K562 (cell line): Measurements from ENCODE around the gene PLK1. TPM values are rescaled to one million over a fixed set of nuclear protein-coding genes. Genes with fewer than 3 reads are reported as not detected.

Experiments
- AFF4 ChIP-seq: sonication (generic); formaldehyde crosslinking; IDR thresholded peaks from 2 replicates; pipeline ENCODE4 v1.8.0; 2023; ENCODE audit warnings: mild to moderate bottlenecking, missing genetic modification reagents
- ATF2 ChIP-seq: sonication (generic); formaldehyde crosslinking; IDR thresholded peaks from 2 replicates; pipeline ENCODE4 v1.8.1; 2022; ENCODE audit warnings: missing genetic modification reagents
- CTBP1 ChIP-seq: fragments of 450-650 bp; IDR thresholded peaks from 2 replicates; pipeline ENCODE4 v1.6.1; 2016; ENCODE audit warnings: borderline replicate concordance
- DACH1 ChIP-seq: fragments of 450-650 bp; IDR thresholded peaks from 2 replicates; pipeline ENCODE4 v1.6.1; 2018; ENCODE audit not compliant: partially characterized antibody
- FOSL1 ChIP-seq: fragments of 200-800 bp; sonication (Bioruptor generic); conservative IDR thresholded peaks from 2 replicates; pipeline ENCODE4 v1.6.1; 2016; ENCODE audit warnings: missing genetic modification characterization, missing compliant biosample characterization
- L3MBTL2 ChIP-seq: fragments of 450-650 bp; IDR thresholded peaks from 2 replicates; pipeline ENCODE4 v1.6.1; 2016; ENCODE audit warnings: mild to moderate bottlenecking, moderate library complexity
- NCOR1 ChIP-seq: fragments of 450-650 bp; IDR thresholded peaks from 2 replicates; pipeline ENCODE4 v1.6.1; 2016; ENCODE audit warnings: mild to moderate bottlenecking, moderate library complexity
- NFRKB ChIP-seq: fragments of 450-650 bp; IDR thresholded peaks from 2 replicates; pipeline ENCODE4 v1.6.1; 2016; ENCODE audit warnings: low read depth
- SIN3B ChIP-seq: fragments of 450-650 bp; IDR thresholded peaks from 2 replicates; pipeline ENCODE4 v1.6.1; 2017; ENCODE audit warnings: low read depth, mild to moderate bottlenecking, moderate library complexity
- ZBTB49 ChIP-seq: sonication (generic); formaldehyde crosslinking; IDR thresholded peaks from 2 replicates; pipeline ENCODE4 v1.8.0; 2022; ENCODE audit warnings: missing genetic modification reagents, mild to moderate bottlenecking, borderline replicate concordance
- ZNF609 ChIP-seq: sonication (generic); formaldehyde crosslinking; IDR thresholded peaks from 2 replicates; pipeline ENCODE4 v1.8.1; 2023; ENCODE audit warnings: missing genetic modification reagents, mild to moderate bottlenecking, borderline replicate concordance
- ZSCAN29 ChIP-seq: fragments of 450-650 bp; IDR thresholded peaks from 2 replicates; pipeline ENCODE4 v1.6.1; 2017
- polyA plus RNA-seq, 8 experiments: library from polyadenylated mRNA; depleted of rRNA in 4 of 8; stranded (reverse) in 5 of 8; unstranded in 3 of 8; fragments of >200 nt; fragmentation: Nextera tagmentation in 2 of 8; fragmentation: Illumina TruSeq in 1 of 8; extraction: Ambion mirVana in 2 of 8; extraction: Trizol in 1 of 8; gene quantifications; 2 replicates each; pipeline versions ENCODE4 v1.2.1 to v1.2.3, GENCODE V29; 2011 to 2014; ENCODE audit warnings: inconsistent platforms in 1 of 8, missing spikeins in 1 of 8
- total RNA-seq, 7 experiments: library from RNA; depleted of rRNA in 6 of 7; stranded (reverse); fragments of >200 nt in 6 of 7; fragmentation: Illumina TruSeq in 2 of 7; extraction: Trizol in 2 of 7; gene quantifications; 2 replicates each; pipeline versions ENCODE4 v1.2.1 to v1.2.3, GENCODE V29; 2011 to 2021; ENCODE audit warnings: low replicate concordance in 1 of 7

The PLK1 gene
- total and polyA plus RNA-seq, 9 of the 15 experiments (the other 6 are each of a cell fraction or from before 2014, with no cell fraction given): 13.6 to 212 (median 45.5) TPM

- TF ChIP-seq ZNF609 (CRISPR knock-in tag) (0 out of 2 replicates have a peak, but pooled peaks have one; percentile 47), SIN3B (peak; percentile 94), ZBTB49 (0 out of 2 replicates have a peak, but pooled peaks have one; percentile 55), DACH1 (peak; percentile 94), AFF4 (CRISPR knock-in tag) (no peak), NCOR1 (0 out of 2 replicates have a peak, but pooled peaks have one; percentile 23), FOSL1 (no peak), ZSCAN29 (no peak), L3MBTL2 (peak; percentile 99), NFRKB (peak; percentile 78), CTBP1 (peak; percentile 37; the same call in 1 of the 2 replicates), ATF2 (0 out of 2 replicates have a peak, but pooled peaks have one; percentile 47)
These were observed 37.5 kb upstream of the PLK1 start, which contains the start of the genes DCTN5 and PALB2 (continued) for GRCh38 chr16:23640931-23641765.
